Raji (cell line): ENCODE measurements around the gene CCDC18.
A peak's percentile ranks its signal among the peaks of the same experiment; 100 is the strongest.

Experiments
- POLR2A ChIP-seq: IDR thresholded peaks from 2 replicates; pipeline ENCODE4 v1.6.1; 2011; ENCODE audit warnings: low read depth, low read length, control low read depth; ENCODE audit not compliant: insufficient read depth

The CCDC18 gene, protein sequence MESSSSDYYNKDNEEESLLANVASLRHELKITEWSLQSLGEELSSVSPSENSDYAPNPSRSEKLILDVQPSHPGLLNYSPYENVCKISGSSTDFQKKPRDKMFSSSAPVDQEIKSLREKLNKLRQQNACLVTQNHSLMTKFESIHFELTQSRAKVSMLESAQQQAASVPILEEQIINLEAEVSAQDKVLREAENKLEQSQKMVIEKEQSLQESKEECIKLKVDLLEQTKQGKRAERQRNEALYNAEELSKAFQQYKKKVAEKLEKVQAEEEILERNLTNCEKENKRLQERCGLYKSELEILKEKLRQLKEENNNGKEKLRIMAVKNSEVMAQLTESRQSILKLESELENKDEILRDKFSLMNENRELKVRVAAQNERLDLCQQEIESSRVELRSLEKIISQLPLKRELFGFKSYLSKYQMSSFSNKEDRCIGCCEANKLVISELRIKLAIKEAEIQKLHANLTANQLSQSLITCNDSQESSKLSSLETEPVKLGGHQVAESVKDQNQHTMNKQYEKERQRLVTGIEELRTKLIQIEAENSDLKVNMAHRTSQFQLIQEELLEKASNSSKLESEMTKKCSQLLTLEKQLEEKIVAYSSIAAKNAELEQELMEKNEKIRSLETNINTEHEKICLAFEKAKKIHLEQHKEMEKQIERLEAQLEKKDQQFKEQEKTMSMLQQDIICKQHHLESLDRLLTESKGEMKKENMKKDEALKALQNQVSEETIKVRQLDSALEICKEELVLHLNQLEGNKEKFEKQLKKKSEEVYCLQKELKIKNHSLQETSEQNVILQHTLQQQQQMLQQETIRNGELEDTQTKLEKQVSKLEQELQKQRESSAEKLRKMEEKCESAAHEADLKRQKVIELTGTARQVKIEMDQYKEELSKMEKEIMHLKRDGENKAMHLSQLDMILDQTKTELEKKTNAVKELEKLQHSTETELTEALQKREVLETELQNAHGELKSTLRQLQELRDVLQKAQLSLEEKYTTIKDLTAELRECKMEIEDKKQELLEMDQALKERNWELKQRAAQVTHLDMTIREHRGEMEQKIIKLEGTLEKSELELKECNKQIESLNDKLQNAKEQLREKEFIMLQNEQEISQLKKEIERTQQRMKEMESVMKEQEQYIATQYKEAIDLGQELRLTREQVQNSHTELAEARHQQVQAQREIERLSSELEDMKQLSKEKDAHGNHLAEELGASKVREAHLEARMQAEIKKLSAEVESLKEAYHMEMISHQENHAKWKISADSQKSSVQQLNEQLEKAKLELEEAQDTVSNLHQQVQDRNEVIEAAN (N-terminal part only)

DNA sequence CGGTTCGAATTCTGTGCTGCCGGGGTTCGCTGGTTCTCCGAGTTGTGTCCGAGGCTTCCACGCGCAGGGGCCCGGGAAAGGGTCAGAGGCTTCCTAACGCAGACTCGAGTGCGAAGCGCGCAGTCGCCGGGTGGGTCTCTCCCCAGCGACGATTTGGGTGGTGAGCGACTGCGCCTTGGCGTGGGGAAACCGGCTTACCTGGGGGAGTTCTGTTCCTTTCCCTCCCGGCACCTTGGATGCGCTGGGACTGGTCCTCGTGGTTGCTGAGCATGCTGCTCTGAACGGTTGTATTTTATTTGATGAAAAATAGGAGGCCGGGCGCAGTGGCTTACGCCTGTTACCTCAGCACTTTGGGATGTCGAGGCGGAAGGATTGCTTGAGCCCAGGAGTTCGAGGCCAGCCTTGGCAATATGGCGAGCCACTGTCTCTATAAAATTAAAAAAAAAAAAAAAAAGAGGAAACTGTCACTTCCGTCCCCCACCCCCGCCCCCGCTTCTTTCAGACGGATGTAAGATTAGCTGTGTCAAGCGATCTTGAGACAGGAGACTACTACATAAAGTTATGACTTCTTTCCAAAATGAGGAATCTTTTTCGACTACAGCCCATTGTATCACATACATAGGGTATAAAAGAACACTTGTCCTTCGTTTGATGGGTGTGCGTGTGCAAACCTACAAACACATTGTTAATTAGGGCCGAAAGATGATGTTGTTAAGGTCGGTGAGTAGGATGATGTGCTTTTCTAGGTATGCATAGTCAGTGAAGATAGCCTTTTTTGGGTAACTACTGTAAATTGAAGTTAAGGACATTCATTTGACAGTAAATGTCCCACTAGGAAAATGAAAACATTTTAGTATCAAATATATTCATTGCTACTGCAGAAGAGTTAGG is at the start of gene CCDC18:
Gene CCDC18, plus strand, starts transcription at position 2 of the 891 bp plus-strand sequence. CDS start 2,638 bp downstream, outside the sequence.
- TF ChIP-seq POLR2A: peak; percentile 57; the same call in 1 of the 2 replicates

DNA sequence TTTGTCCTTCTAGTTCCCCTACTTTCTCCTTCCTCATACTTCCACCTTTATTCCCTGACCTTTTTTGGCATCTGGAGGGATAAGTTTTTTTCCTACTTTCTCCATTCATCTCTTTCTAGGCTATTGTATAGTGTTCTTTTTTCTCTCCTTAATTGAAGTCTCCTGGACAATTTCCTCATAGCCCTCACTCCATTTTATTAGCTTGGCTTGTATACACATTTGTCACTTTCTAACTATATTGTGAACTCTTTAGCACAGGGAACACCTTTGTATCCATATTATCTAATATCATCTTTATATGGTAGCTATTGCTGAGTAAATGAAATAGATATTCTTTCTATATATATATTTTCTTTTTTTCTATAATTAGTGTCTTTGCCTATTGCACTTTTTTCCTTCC is 47.9 kb upstream of the CCDC18 start:
- TF ChIP-seq POLR2A: no peak

DNA sequence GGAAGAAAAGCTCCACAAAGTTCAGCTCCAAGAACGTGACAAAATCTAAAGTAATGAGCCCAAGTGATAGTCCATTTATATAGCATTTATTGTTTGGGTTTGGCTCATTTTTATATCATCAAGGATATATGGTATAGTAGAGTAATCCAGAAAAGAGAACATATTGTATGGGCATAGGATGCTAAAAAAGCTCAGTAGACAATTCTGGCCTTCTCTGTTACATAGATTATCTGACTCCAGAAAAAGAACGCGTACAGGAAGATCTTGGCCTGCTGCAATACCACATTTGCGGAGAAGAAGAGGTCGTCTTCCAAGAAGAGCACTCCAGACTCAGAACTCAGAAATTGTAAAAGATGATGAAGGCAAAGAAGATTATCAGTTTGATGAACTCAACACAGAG is 44.1 kb upstream of the CCDC18 start:
- TF ChIP-seq POLR2A: no peak

DNA sequence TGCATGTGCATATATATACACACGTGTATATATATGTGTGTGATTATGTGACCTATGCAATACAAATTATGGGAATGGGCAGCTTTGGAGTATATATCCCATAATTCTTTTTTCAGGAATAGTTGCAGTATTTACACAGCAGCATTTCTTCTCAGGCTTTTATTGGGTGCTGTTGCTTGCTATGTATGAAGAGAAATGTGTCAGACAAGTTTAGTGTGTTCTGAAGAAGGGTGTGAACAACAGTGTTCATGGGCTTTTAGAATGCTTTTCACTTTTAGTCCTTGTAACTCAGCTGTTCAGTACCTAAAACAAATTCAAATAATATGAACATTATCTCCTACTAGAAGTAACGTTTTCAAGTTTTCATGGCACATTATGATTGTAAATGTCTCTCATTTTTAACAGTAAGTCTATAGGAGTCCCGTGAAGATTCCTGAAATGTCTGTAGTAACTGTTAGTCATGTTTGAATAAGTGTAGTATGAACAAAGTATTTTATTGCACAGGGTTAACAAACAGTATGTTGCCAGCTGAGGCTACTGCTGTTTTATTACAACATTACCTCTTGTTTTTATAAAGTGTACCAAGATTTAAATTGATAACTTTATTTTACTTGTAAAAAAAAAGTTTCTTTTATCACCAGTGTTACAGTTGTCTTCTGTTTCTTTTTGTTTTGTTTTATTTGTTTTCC is 42.8 kb upstream of the CCDC18 start:
- no peak for TF ChIP-seq POLR2A

DNA sequence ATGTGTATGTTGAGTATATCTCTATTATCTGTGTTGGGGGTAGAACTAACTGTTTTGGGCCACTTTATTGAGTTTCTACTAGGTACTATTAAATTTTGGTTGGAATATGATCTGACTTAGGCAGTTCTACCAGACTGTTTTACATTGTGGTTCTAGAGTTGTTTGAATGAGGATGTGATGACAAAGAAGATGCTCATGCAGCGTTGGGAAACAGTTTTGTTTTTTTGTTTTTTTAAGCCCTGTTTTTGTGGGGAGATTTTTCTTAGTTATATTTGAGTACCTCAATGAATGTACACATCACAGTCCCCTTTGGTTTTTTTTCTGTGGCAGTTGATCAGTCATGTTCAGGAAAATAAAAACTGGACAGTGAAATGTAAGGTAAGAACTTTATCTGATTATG is 40.4 kb upstream of the CCDC18 start:
- no peak for TF ChIP-seq POLR2A

DNA sequence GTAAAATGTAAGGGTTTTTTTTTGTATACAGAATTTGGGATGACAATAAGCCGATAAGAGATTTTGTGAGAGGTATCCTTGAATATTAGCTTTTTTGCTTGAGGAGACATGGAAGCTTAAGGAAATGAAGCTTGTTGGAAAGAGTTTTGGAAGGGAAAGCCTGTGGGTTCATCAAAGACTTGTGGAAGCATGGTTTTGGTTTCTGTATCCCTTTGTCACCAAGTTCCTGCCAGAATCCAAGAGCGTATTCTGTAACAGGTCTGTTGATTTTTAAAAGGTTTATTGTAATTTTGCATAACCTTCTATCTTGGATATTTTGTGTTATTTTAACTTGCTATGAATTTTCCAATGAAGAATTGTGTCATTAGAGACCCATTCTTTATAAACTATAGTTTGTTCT is 38.4 kb upstream of the CCDC18 start:
- TF ChIP-seq POLR2A: no peak

DNA sequence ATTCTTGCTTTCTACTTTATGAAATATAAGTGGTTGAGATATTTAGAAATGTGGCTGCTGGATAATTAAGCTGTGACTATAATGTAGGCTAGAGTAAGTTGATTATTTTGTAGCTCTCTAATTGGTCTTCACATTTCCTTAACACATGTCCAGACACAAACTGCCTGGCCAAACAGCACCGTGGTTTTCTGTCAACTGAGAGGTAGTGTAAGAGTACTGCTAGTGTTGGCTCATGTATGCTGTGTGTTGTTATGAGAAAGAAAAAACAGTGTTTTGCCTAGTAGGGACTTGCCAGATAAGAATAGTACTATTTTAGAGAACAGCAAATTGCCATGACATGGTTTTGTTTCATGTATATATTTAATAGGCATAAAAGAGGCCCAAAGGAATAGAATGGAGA is 37.4 kb upstream of the CCDC18 start:
- no peak for TF ChIP-seq POLR2A

DNA sequence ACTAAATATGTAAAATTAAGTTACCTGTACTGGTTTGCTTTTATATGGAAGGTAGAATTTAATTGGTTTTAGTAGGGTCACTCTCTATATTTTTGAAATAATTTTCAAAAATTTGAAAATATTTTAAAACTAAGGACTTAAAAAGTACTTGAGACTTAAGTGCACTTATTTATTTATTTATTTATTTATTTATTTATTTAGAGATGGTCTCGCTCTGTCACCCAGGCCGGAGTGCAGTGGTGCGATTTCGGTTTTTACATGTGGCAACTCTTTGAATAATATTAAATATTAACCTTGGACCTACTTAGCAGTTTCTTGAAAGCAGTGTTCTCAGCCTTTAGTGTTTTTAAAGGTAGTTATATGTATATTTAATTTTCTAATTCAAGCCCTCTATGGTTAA is 36.8 kb upstream of the CCDC18 start:
- TF ChIP-seq POLR2A: no peak

DNA sequence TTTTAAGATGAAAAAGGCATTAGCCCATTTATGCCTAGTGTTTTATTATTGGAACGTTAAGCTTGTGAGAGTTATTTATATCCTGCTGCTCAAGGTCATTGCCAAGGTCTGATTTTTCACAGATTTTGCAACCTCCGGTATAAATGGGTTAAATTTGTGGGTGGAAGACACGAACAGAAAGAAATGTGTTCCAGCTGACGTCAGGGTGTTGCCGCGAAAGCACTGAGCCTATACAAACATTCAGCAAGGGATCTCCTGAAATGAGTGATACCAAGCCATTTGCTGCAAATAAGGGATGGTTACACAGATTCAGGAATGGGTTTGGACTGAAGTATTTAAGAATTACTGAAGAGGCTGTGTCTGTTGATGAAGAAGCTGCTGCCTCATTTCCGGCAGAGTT is 32.5 kb upstream of the CCDC18 start:
- no peak for TF ChIP-seq POLR2A

DNA sequence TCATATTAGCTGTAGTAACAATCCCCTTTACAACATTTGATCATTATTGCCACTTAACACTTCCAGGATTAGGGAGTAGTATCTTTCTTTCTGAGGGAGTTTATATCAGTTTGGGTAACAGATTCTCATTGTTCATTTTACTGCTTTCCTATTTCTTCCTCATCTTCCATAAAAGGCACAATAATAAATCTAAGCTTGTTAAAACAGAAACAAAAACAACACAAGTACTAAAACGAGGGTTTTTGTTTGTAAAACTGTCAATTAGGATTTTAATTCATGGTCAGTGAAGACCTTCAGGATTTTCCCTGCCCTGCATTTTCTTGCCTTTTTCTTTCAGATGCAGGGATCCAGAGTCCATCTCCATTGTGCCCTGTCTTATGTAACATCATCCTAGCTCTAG is 29.8 kb upstream of the CCDC18 start:
- no peak for TF ChIP-seq POLR2A

DNA sequence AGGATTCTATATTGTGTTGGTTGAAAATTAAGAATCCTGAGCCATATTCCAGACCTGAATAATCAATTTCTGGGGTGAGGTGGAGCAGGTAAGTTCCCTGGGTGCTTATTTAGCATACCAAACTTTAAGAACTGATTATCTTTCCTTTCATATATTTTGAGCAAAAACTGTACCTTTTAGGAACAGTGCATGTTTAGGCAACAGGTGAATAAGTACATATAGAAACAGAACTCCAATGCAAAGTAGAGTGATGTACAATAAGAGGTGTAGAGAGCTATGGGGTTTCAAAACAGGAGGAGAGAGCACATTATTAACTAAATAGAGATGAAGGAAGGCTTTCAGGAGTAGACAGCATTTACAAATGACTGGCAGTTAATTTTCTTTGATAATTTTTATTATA is 29.1 kb upstream of the CCDC18 start:
- TF ChIP-seq POLR2A: no peak

DNA sequence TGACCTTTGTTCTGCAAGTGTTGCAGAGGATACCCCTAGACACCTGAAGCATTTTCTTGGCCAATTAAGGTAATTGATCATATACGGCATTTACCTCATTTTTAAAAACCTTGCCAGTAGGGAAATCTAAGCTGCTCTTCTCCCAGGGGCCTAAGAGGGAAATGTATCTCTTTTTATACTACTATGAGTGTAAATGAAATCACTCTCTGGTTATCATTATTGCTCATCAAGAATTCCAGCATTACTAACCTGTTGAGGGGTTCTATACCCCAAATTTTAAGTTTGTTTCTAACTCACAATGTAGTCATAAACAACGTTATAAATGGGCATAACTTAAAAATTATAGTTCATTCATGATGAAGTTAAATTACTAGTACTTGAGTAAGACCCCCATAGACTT is 27.7 kb upstream of the CCDC18 start:
- TF ChIP-seq POLR2A: no peak

DNA sequence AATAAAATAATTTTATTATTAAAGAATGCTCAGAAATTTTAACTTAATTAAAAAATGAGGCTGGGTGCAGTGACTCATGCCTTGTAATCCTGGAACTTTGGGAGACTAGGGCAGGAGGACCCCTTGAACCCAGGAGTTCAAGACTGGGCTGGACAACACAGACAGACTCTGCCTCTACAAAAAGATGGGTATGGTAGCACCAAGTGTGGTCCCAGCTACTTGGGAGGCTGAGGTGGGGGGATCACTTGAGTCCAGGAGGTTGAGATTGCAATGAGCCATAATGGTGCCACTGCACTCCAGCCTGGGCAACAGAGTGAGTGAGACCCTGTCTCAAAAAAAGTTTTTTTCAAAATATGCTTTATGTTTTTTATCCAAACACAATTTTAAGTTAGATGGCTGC is 25.6 kb upstream of the CCDC18 start:
- no peak for TF ChIP-seq POLR2A

DNA sequence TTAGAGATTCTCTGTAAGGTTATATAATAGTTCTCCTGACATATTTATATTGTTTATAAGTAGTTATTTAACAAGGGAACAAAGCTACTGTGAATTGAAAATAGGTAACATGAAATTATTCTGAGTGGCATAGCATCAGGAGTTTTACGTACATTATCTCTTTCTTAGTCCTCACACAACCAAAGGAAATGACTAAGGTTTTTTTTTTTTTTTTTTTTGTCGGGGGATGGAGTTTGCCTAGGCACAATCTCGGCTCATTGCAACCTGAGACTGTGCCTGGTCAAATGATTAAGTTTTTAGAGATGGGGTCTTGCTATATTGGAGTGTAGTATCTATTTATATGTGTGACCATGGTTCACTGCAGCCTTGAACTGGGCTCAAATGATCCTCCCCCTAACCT is 25.2 kb upstream of the CCDC18 start:
- TF ChIP-seq POLR2A: no peak
